NCI-H345 treated with DMSO at 0.1 percent for 48 hours (cell line): ENCODE results near the gene FPR2.
"Not testable (repeated sequence)": the region's sequence is repeated elsewhere in the genome, so short reads cannot be mapped to it uniquely, and the experiment has no call there.

Experiments used
- DNase-seq: peaks from one replicate; lab custom pipeline; 2025; ENCODE audit not compliant: unreplicated experiment; lab: John Stamatoyannopoulos, UW

FPR2 gene

DNA sequence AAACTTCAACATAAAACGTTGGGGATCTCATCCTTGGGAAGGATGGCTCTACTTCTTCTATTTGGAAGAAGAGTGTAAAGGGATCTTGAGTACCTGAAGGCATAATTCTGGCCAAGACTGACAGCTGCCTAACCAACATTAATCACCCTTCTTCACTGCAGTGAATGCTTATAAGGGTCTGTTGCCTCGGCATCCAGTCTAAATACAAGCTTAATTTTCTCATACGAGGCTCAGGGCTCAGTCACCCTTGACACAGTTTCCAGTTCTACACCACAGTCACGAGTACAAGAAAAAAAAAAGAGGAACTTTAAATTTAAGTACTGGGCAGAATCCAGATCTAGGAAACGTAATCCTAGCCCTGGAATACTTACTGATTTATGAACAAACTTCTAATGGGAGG lies 43.0 kb downstream of the FPR2 start:
- DNase-seq, result no peak

DNA sequence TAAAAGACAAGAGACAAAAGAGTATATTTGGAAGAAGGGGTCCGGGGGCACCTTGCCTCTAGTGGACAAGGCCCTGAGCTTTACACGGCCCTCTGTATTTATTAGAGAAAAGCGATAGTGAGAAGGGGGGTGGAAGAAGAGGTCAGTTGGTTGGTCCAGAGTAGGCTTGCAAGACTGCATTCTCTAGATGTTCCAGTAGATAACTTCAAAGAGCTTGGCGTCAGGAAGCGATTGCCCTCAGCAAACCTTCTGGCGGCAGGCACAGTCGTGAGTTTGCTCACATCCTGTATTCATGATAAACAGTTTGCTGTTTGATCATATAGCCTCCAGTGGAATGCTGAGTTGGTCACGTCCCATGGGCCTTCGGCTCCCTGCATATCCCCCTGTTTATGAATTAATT lies 43.8 kb downstream of the FPR2 start:
- not testable (repeated sequence) for DNase-seq

- not testable (repeated sequence) for DNase-seq
These were observed 44.4 kb downstream of the FPR2 start for GRCh38 chr19:51805396-51805795.

DNA sequence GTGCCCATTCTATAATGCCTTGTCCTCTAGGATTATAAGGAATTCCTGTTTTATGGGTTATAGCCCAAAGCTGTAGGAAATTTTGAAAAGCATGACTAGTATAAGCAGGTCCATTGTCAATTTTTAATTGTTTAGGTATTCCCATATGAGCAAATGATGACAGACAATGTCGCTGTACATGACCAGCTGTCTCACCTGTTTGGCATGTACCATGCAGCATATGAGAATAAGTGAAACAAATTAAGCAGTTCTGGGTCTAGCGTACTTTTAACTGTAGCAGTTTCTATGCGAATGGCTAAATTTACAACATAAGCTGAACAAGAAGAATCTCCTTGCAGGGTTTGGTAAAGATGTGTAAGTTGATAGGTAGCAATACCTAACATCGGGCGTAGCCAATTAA lies 45.6 kb downstream of the FPR2 start:
- not testable (repeated sequence) for DNase-seq

GRCh38 chr19:51807111-51807701 lies 46.2 kb downstream of the FPR2 start:
- no peak for DNase-seq

GRCh38 chr19:51807925-51808324 lies 46.9 kb downstream of the FPR2 start:
- DNase-seq, result no peak

- no peak for DNase-seq
These were observed 47.5 kb downstream of the FPR2 start for GRCh38 chr19:51808333-51808986.

DNA sequence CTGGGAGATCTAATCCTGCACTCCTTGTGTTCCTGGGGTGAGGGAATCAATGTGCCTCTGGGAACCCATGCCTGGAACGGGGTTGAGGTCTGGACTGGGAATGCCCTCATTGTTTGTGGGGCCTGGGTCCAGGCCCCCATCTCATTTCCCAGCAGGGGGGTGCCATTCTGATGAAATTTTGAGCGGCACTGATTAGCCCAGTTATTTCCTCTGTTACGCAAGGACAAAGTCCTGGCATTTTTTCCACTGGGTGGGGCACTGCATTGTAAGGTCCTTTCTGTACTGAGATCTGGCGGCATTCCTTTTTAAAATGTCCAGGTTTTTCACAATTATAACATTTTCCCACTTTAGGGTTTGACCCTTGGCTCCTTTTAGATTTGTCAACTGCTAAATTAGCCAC lies 48.8 kb downstream of the FPR2 start:
- DNase-seq, result no peak

DNA sequence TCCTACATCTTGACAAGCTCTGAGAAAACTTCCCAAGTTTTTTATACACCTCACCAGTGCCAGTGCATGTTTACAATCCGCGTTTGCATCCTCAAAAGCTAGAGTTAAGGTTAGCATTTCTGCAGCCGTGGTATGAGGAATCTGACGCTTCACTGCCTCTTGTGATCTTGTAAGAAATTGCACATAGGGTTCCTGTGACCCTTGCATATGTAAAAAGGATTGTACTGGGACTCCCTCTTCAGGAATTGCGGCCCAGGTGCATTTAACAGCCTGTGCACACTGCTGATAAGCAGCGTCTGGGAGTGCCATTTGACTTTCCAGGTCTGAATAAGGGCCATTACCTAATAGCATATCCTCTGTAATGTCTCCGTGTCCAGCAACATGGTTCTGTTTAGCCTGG lies 49.2 kb downstream of the FPR2 start:
- no peak for DNase-seq

GRCh38 chr19:51811344-51811743 lies 50.4 kb downstream of the FPR2 start:
- no peak for DNase-seq

DNA sequence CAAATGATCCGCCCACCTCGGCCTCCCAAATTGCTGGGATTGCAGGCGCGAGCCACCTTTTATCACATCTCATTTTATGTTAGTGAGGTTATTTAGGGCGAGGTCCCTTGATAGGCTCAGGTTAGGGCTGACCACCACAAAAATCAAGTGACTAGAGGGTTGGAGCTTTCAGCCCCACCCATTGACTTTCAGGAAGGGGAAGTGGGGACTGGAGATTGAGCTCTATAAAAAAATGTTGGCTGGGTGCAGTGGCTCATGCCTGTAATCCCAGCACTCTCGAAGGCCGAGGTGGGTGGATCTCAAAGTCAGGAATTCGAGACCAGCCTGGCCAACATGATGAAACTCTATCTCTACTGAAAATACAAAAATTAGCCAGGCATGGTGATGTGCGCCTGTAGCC lies 54.1 kb downstream of the FPR2 start:
- DNase-seq, result no peak

- DNase-seq, result no peak
These were observed 55.7 kb downstream of the FPR2 start for GRCh38 chr19:51816711-51817110.

- DNase-seq, result no peak
These were observed 59.0 kb downstream of the FPR2 start for GRCh38 chr19:51820011-51820410.
